H9 (cell line): Measurements from ENCODE around the gene ENOX2. TPM values are rescaled to one million over a fixed set of nuclear protein-coding genes. Genes with fewer than 3 reads are reported as not detected.

Source experiments
- DNase-seq: peaks from one replicate; pipeline ENCODE4 v3.0.0-alpha.2; 2017
- H2AFZ ChIP-seq: one replicate; pipeline ENCODE4 v1.6.1; 2013; ENCODE audit warnings: mild to moderate bottlenecking, low read length, control low read depth, moderate library complexity
- H2AK5ac ChIP-seq: 2 replicates; pipeline ENCODE4 v1.6.1; 2013; ENCODE audit warnings: low read length, control low read depth, mixed read lengths; ENCODE audit not compliant: insufficient read length
- H2BK120ac ChIP-seq: one replicate; pipeline ENCODE4 v1.6.1; 2013; ENCODE audit warnings: low read depth, mild to moderate bottlenecking, low read length, control low read depth, inconsistent platforms; ENCODE audit not compliant: poor library complexity, severe bottlenecking
- H2BK12ac ChIP-seq: 2 replicates; pipeline ENCODE4 v1.6.1; 2013; ENCODE audit warnings: low read length, control low read depth, mixed read lengths, low read depth; ENCODE audit not compliant: insufficient read length
- H2BK15ac ChIP-seq: 2 replicates; pipeline ENCODE4 v1.6.1; 2013; ENCODE audit warnings: low read depth, low read length, control low read depth
- H2BK20ac ChIP-seq: one replicate; pipeline ENCODE4 v1.6.1; 2013; ENCODE audit warnings: low read depth, mild to moderate bottlenecking, low read length, control low read depth, inconsistent platforms; ENCODE audit not compliant: poor library complexity, severe bottlenecking
- H2BK5ac ChIP-seq: 2 replicates; pipeline ENCODE4 v1.6.1; 2013; ENCODE audit warnings: low read length, control low read depth, mixed read lengths; ENCODE audit not compliant: insufficient read length
- H3K14ac ChIP-seq: 2 replicates; pipeline ENCODE4 v1.6.1; 2013; ENCODE audit warnings: low read length, control low read depth; ENCODE audit not compliant: insufficient read depth
- H3K18ac ChIP-seq: 2 replicates; pipeline ENCODE4 v1.6.1; 2013; ENCODE audit warnings: low read depth, mild to moderate bottlenecking, mixed read lengths, low read length, control low read depth; ENCODE audit not compliant: insufficient read length
- H3K23ac ChIP-seq: 2 replicates; pipeline ENCODE4 v1.6.1; 2013; ENCODE audit warnings: low read length, control low read depth, mixed read lengths, low read depth; ENCODE audit not compliant: insufficient read length
- H3K23me2 ChIP-seq: 2 replicates; pipeline ENCODE4 v1.6.1; 2013; ENCODE audit warnings: low read depth, mild to moderate bottlenecking, mixed read lengths, low read length, control low read depth; ENCODE audit not compliant: insufficient read length, poor library complexity, severe bottlenecking
- H3K27ac ChIP-seq: 2 replicates; pipeline ENCODE4 v1.5.1; 2013; ENCODE audit warnings: low read length, control low read depth, mixed read lengths, low read depth; ENCODE audit not compliant: insufficient read length
- H3K27me3 ChIP-seq: 2 replicates; pipeline ENCODE4 v1.6.1; 2013; ENCODE audit warnings: low read length, control low read depth, inconsistent platforms; ENCODE audit not compliant: insufficient read depth
- H3K4ac ChIP-seq: 2 replicates; pipeline ENCODE4 v1.6.1; 2013; ENCODE audit warnings: low read depth, mild to moderate bottlenecking, control low read depth, inconsistent platforms, low read length, moderate library complexity
- H3K4me1 ChIP-seq: 2 replicates; pipeline ENCODE4 v1.6.1; 2013; ENCODE audit warnings: low read length, control low read depth, inconsistent platforms; ENCODE audit not compliant: insufficient read depth
- H3K4me2 ChIP-seq: 2 replicates; pipeline ENCODE4 v1.6.1; 2013; ENCODE audit warnings: low read length, control low read depth, mixed read lengths; ENCODE audit not compliant: insufficient read length, insufficient read depth
- H3K56ac ChIP-seq: 2 replicates; pipeline ENCODE4 v1.6.1; 2013; ENCODE audit warnings: low read depth, mild to moderate bottlenecking, mixed read lengths, low read length, control low read depth; ENCODE audit not compliant: insufficient read length
- H3K79me1 ChIP-seq: 2 replicates; pipeline ENCODE4 v1.6.1; 2013; ENCODE audit warnings: low read depth, mild to moderate bottlenecking, moderate library complexity, low read length, control low read depth, inconsistent platforms; ENCODE audit not compliant: insufficient read depth, poor library complexity, severe bottlenecking
- H3K79me2 ChIP-seq: 2 replicates; pipeline ENCODE4 v1.6.1; 2013; ENCODE audit warnings: low read length, control low read depth, inconsistent platforms; ENCODE audit not compliant: insufficient read depth
- H3K9ac ChIP-seq: 2 replicates; pipeline ENCODE4 v1.6.1; 2013; ENCODE audit warnings: low read length, control low read depth, mixed read lengths; ENCODE audit not compliant: insufficient read length; ENCODE audit errors: extremely low read depth
- H3K9me3 ChIP-seq: one replicate; pipeline ENCODE4 v1.6.1; 2013; ENCODE audit warnings: low read depth, low read length, inconsistent platforms; ENCODE audit not compliant: control insufficient read depth
- H3T11ph ChIP-seq: one replicate; pipeline ENCODE4 v1.6.1; 2013; ENCODE audit warnings: mild to moderate bottlenecking, low read length, control low read depth, inconsistent platforms
- H4K20me1 ChIP-seq: one replicate; pipeline ENCODE4 v1.6.1; 2013; ENCODE audit not compliant: control insufficient read depth, insufficient read length, insufficient read depth
- H4K5ac ChIP-seq: 2 replicates; pipeline ENCODE4 v1.6.1; 2013; ENCODE audit warnings: low read depth, mild to moderate bottlenecking, mixed read lengths, low read length, control low read depth; ENCODE audit not compliant: insufficient read length
- H4K8ac ChIP-seq: replicated peaks from 2 replicates; pipeline ENCODE4 v1.6.1; 2013; ENCODE audit warnings: low read length, control low read depth, mixed read lengths, low read depth; ENCODE audit not compliant: insufficient read length
- H4K91ac ChIP-seq: 2 replicates; pipeline ENCODE4 v1.6.1; 2013; ENCODE audit warnings: low read depth, mild to moderate bottlenecking, moderate library complexity, mixed read lengths, low read length, control low read depth; ENCODE audit not compliant: insufficient read length
- H3K27ac Mint-ChIP-seq, 3 experiments: 2 replicates in 2 of 3; 3 replicates in 1 of 3; pipeline ENCODE4 v1.8.0; 2020 to 2021; ENCODE audit warnings: mixed read lengths in 3 of 3, mild to moderate bottlenecking in 1 of 3, moderate library complexity in 1 of 3
- H3K27me3 Mint-ChIP-seq: 2 replicates; pipeline ENCODE4 v1.8.0; 2021; ENCODE audit warnings: low read depth, mild to moderate bottlenecking, moderate library complexity, mixed read lengths
- H3K36me3 Mint-ChIP-seq, 3 experiments: 2 replicates in 2 of 3; 3 replicates in 1 of 3; pipeline ENCODE4 v1.8.0; 2020 to 2021; ENCODE audit warnings: low read depth in 3 of 3, mixed read lengths in 3 of 3; ENCODE audit not compliant: insufficient read depth in 1 of 3
- H3K4me1 Mint-ChIP-seq, 2 experiments: 2 replicates each; pipeline ENCODE4 v1.8.0; 2020; ENCODE audit warnings: mixed read lengths in 2 of 2
- H3K4me3 Mint-ChIP-seq, 2 experiments: 2 replicates in 1 of 2; 3 replicates in 1 of 2; pipeline ENCODE4 v1.8.0; 2020 to 2021; ENCODE audit warnings: mild to moderate bottlenecking in 2 of 2, mixed read lengths in 2 of 2, moderate library complexity in 1 of 2
- H3K9me3 Mint-ChIP-seq, 2 experiments: 2 replicates in 1 of 2; 3 replicates in 1 of 2; pipeline ENCODE4 v1.8.0; 2020; ENCODE audit warnings: mild to moderate bottlenecking in 2 of 2, mixed read lengths in 2 of 2, moderate library complexity in 1 of 2
- CTCF ChIP-seq: fragments of 200-600 bp; sonication (generic); conservative IDR thresholded peaks from 3 replicates; pipeline ENCODE4 v1.8.0; 2021; ENCODE audit warnings: antibody characterized with exemption, mild to moderate bottlenecking
- WGBS: extraction: QIAGEN DNeasy Blood & Tissue Kit; methylation state at CpG from one replicate; pipeline ENCODE4 v1.1.7; 2013; ENCODE audit warnings: missing lambda C conversion rate, low lambda C conversion rate, mixed read lengths; ENCODE audit not compliant: insufficient read length; ENCODE audit errors: extremely low coverage; 5-methylcytosine and 5-hydroxymethylcytosine counted together
- total RNA-seq: library from RNA; stranded (reverse); gene quantifications from 2 replicates; pipeline ENCODE4 v1.2.1, GENCODE V29; 2021

Gene ENOX2
- total RNA-seq, 1 experiment from 2014 or later = 17.7 TPM

DNA sequence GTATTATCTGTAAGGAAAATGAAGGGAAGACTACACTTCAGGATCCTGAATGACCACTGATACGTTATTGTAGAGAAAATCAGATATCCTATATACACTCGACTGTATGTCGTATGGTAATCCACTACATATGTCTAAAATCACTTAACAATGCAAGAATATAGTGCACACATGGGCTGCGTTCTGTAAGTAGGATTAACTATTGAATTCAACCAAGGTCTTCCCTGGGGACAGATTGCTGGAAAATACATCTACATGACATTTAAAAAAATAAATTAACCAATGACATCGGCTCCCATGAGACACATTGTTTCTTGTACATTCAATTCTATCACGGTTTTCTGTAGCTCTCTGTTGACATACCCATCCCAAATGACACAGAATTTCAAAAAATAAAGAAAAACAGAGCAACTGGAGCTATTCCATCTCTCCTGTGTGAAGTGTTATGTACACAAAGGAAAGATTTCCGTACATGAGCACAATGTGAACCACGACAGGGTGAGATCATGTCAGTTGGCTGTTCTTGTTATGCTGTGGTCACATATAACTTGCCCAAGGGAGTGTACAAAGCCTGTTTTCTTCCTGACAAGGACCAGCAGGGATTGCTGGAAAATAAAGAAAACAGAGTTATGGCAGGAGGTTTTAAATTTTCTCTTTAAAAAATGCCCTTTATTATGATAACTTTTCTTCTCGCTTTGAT is 6.1 kb downstream of the ENOX2 start:
- H2BK20ac ChIP-seq = no peak overlapping the region
- H2BK12ac ChIP-seq = no peak overlapping the region
- no peaks in the 10 kb centered on the region for H3K79me1 ChIP-seq
- H2BK15ac ChIP-seq = no peak overlapping the region
- no peaks in the 10 kb centered on the region for H3K79me2 ChIP-seq
- no peak overlapping the region for H2AFZ ChIP-seq
- H2BK120ac ChIP-seq = no peak overlapping the region
- H4K8ac ChIP-seq = no peak overlapping the region
- no peak for DNase-seq
- H3K56ac ChIP-seq = no peak overlapping the region
- no peaks in the 10 kb centered on the region for H3K9me3 ChIP-seq
- H3K4me3 Mint-ChIP-seq = no peak overlapping the region
- H3K14ac ChIP-seq = no peak overlapping the region
- no peaks in the 10 kb centered on the region for H3K23me2 ChIP-seq
- H3T11ph ChIP-seq = no peak overlapping the region
- no peak overlapping the region for H3K27ac Mint-ChIP-seq
- H3K9ac ChIP-seq = no peak overlapping the region
- no peaks in the 10 kb centered on the region for H4K20me1 ChIP-seq
- H3K18ac ChIP-seq = no peak overlapping the region
- WGBS = no CpG with 5 or more reads among the region's 9 CpGs
- no peak overlapping the region for H4K5ac ChIP-seq
- H3K4ac ChIP-seq = no peak overlapping the region
- H3K27me3 Mint-ChIP-seq = no peaks in the 10 kb centered on the region
- H3K23ac ChIP-seq = no peak overlapping the region
- no peaks in the 10 kb centered on the region for H3K27me3 ChIP-seq
- H3K4me2 ChIP-seq = no peak overlapping the region
- 0 out of 7 replicates have a peak, but pooled peaks cover 0 to 2% (median 0%) of the 10 kb centered on the region in 3 experiments for H3K36me3 Mint-ChIP-seq
- H2AK5ac ChIP-seq = no peak overlapping the region
- H3K4me1 ChIP-seq = no peaks in the 10 kb centered on the region
- H3K4me1 Mint-ChIP-seq = peaks cover 6 to 8% of the 10 kb centered on the region in 2 experiments
- no peak for TF ChIP-seq CTCF
- H3K9me3 Mint-ChIP-seq = no peaks in the 10 kb centered on the region
- no peak overlapping the region for H2BK5ac ChIP-seq
- H4K91ac ChIP-seq = no peak overlapping the region
- H3K27ac ChIP-seq = no peak overlapping the region
